ENCODE results near the gene VDR. TPM values are rescaled to one million over a fixed set of nuclear protein-coding genes. Genes with fewer than 3 reads are reported as not detected.

The VDR gene
- total RNA-seq, 1 experiment from 2014 or later, result 2.4 TPM

DNA sequence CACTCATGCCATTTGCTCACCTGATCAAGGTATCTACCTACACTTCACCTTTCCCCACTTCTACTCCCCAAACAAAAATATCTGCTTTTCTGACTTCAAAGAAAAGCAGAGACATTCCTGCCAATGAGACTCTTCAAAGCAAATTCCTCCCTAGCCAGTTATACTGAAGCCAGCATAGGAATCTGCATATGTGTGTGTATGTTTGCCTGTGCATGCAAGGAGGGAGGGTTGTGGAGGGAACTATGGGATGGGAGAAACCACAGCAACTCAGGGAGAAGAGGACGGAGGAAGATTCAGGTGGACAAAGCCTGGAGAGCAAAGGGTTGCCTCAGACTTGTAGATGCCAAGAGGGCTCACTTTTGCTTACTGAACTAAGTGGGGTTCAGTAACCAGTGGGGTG, 26.4 kb upstream of the VDR start:
- no peak for DNase-seq (ENCODE audit: extremely low read depth, low read depth)

- no peak for DNase-seq (ENCODE audit: extremely low read depth, low read depth)
Measured at GRCh38 chr12:47930634-47931033, 25.8 kb upstream of the VDR start.

DNA sequence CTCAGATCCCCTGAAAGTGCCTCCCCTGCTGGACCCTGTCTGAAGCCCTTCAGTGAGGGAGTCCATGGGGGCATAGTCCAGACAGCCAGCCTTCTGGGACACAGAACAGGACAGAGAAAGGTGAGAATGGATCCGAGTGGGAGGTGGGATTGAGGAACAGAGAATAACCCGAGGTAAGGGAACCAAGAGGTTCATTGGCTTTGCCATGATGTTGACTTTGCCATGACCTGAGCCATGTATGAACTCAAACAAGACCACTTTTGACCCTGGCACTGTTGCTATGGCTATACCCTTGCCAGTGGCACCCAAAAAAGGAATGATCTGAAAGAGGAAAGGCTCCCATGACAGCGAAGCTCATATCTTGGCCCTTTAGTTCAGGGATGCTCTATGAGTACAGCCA, 22.6 kb upstream of the VDR start:
- DNase-seq (ENCODE audit: extremely low read depth, low read depth), result no peak

GRCh38 chr12:47921907-47922306, 17.1 kb upstream of the VDR start:
- no peak for DNase-seq (ENCODE audit: extremely low read depth, low read depth)

- DNase-seq (ENCODE audit: extremely low read depth, low read depth), result no peak
Measured at GRCh38 chr12:47920913-47921312, 16.1 kb upstream of the VDR start.

GRCh38 chr12:47913081-47913480, 8.3 kb upstream of the VDR start:
- DNase-seq (ENCODE audit: extremely low read depth, low read depth), result no peak

- no peak for DNase-seq (ENCODE audit: extremely low read depth, low read depth)
Measured at GRCh38 chr12:47912556-47912955, 7.8 kb upstream of the VDR start.

DNA sequence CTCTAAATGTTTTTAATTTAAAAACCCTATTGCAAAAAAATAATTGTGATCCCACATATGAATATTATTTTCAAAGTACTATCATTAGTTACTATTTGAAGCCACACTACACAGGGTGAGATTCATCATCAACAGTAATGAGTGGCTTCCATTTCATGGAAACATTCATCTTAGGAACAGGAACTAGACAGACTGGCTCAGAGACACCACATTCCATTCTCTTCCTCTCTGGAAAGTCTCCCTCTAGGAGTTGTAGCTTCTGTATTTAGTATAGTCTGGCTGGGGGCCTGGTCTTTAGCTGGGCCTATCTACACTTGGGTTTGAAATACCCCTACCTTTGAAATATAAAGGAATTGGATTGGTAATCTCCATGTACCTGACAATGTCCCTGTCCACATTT, 6.2 kb upstream of the VDR start:
- DNase-seq (ENCODE audit: extremely low read depth, low read depth), result no peak

DNA sequence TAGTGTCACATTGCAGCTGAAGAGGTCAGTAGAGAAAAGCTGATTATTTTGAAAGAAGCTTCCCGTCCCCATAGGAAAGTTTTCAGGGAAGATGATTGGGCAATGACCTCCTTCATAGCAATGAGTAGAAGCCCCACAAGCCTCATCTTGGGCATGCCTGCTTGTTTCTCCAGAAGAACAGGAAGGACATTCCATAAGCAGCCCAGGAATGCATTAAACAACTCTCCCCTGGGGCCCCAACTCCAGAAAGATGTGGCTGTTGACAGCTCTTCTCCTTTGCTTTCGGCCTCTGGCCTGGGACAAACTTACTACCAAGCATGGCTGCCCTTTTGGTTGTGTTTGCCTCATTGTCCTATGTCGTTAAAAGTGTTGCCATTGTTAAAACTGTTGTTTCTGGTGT, 5.7 kb upstream of the VDR start:
- no peak for DNase-seq (ENCODE audit: extremely low read depth, low read depth)

DNA sequence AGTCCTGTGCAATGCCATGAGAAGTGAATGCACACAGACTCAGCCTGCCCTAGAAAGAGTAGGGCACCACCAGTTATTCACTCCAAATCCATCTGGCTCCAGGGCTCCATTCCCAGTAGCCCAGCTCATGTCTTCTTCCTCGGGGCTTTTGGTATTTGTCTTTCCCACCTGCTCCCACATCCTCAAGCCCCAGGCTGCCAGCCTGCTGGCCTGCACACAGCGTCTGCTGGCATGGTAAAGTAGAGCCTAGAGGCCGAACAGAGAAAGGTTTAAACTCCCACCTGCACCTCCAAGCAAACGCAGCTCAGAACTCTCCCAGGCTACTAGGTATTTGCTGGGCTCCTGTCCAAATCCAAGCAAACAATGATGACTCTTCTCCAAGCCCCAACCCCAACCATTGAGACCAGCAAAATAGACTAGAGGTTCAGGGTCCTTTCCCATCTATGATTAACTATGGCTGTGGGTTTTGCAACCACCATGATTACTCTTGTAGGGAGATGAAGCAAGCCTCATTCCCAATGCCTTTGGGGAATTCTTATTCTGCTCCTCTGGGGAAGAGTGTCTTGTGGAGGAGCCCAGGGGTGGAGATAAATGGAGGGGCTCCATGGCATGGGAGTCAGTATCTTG, 5.2 kb upstream of the VDR start:
- DNase-seq (ENCODE audit: extremely low read depth, low read depth), result no peak

DNA sequence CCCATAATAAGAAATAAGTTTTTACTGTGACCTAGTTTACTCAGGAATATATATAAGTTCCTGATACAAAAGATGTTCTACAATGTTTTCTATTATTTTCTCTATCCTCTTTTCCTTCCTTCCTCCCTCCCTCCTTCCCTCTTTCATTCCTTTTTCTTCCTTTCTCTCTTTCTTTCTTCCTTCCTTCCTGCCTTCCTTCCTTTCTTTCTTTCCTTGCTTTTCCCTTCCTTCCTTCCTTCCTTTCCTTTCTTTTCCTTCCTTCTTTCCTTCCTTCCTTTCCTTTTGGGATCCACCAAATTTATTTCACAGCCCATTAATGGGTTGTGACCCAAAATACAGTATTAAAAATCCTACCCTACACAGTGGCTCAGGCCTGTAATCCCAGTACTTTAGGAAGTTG, 3.9 kb upstream of the VDR start:
- DNase-seq (ENCODE audit: extremely low read depth, low read depth), result no peak

- no peak for DNase-seq (ENCODE audit: extremely low read depth, low read depth)
Measured at GRCh38 chr12:47907851-47908454, 3.2 kb upstream of the VDR start.

DNA sequence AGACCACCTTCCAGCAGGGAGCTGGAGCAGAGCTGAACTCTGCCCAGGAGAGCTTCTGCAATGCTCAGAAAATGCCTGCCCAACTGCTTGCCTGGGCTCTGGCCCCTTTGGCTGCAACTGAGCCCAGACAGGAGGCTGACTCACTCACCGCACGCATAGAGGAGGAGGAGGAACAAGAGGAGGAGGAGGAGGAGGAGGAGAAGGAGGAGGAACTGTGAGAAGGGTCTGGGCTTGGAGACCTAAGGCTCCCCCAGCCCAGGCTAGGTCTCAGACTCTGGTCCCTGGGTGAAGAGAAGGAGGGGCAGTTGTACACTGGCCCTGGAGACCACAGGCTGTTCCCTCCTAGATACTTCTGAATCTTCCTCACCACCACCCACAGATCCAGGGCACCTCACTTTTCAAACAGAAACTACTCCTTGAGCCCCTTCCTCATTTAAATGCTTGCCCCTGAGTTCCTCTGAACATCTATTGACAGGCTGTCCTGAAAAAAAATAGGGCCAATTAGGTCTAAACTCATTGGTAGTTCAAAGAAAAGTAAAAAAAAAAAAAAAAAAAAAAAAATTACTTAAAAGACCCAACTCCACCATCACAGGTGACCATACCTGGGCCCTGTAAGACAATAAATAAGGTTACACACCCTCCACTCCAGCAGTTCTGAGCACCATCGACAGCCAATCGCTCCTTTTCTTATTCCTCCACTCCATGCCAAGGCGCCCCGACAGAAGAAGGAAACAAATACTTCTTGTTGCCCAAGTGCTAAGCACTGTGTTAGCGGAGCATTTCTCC, 674 bp downstream of the VDR start:
- peak; percentile 40 for DNase-seq (ENCODE audit: extremely low read depth, low read depth)

GRCh38 chr12:47903151-47903611, 1.6 kb downstream of the VDR start:
- no peak for DNase-seq (ENCODE audit: extremely low read depth, low read depth)

- no peak for DNase-seq (ENCODE audit: extremely low read depth, low read depth)
Measured at GRCh38 chr12:47902131-47902639, 2.6 kb downstream of the VDR start.

DNA sequence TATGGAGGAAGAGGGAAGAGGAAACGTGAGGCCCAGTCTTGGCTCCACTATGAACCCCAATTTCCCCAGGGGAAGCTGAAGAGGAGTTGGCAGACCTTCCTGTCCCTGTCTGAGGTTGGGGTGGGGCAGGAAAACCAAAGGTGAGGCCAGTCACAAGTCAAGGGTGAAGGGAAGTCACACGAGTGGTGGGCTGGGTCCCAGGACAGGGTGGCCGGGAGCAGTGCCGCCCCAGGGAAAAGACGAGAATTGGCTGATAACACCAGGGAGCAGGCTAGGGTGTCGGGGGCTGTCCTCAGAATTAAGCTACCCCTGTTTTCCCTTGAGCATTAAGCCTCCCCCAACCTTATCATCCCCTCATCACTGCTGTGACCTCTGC, 3.1 kb downstream of the VDR start:
- no peak for DNase-seq (ENCODE audit: extremely low read depth, low read depth)

DNA sequence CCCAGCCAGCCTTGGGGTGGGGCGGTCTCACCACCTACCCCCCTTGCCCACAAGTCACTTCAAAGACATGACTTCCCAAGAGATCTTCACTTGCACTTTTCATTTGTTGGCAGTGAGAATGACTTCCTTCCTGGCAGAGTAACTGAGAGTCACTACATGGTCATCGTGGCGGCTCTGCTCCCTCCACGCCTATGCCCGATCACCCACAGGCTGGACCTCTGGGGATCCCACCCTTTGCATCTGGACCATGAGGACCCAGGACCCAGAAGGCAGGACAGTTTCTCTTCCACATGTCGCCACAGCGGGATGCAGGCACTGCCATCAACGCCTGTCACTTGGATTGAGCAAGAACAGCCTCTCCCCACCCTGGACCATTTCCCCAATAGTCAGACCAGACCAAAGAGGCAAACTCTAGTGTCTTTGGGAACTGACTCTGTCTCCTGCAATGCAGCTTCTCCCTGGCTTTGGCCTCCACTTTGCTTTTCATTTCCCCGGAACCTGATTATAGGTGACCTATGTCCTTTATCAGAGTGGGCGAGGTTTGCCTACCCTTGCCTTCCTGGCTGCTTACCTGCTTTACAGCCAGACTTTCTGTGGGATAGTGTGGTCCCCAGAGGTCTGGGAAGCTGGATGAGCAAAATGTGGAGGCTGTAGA, 3.6 kb downstream of the VDR start:
- DNase-seq (ENCODE audit: extremely low read depth, low read depth), result no peak

DNA sequence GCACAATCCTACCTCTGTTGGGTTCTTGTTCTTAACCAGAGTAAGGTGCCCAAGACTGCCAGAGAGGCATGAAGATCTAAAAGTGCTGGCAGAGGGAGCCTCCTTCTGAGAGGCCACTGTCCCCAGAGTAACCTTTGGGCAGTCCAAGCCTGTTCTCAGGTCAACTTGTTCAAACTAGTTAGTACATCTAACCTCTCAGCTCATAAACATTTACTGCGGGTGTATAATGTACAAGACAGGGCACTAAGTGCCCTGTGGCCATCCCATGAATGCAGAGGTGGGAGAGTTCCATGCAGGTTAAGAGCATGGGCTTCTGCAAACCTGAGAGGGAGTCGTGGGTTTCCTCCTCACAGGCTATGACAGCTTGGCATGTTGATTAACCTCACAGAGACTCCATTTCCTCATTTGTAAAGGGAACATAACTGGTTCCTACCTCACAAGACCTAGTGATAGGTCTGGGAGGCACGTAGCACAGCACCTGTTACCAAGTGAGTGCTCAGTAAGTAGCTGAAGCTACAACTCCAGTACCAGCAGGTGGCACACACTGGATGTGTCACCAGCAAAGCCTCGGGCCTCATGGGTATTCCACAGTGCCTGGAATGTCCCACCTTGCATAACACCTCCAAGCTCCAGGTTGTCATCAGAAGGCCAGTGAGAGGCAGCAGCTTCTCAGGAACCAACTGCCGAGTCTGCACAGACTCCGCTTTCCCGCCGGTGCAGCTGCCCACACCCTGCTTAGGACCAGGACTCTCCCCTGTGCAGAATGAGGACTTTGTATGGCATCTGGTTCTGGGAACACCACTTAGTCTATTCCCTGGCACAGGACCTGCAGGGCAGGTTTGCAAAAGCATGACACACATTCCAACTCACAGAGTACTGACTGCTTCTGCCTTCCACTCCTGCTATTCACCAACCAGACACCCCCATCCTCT, 4.4 kb downstream of the VDR start:
- DNase-seq (ENCODE audit: extremely low read depth, low read depth), result no peak

- no peak for DNase-seq (ENCODE audit: extremely low read depth, low read depth)
Measured at GRCh38 chr12:47899466-47899865, 5.3 kb downstream of the VDR start.

GRCh38 chr12:47896633-47897032, 8.2 kb downstream of the VDR start:
- no peak for DNase-seq (ENCODE audit: extremely low read depth, low read depth)
